Upper lobe of left lung (tissue), 6 donors: ENCODE measurements around the gene CEP85L. TPM values are rescaled to one million over a fixed set of nuclear protein-coding genes. Genes with fewer than 3 reads are reported as not detected.

Experiments used
- ATAC-seq, 2 donors: fragments of 200-7000 bp; cut with Tn5 transposase; one replicate each; pipeline ENCODE4 v1.9.1; 2022; ENCODE audit warnings: mild to moderate bottlenecking in 2 of 2, moderate library complexity in 2 of 2; ENCODE audit not compliant: low FRiP score in 2 of 2
- DNase-seq, 2 donors: peaks; one replicate each; pipeline ENCODE4 v3.0.0-alpha.2; 2019 to 2020
- H3K27ac ChIP-seq, 4 donors: fragments of 200-600 bp; sonication (generic); one replicate each; pipeline ENCODE4 v1.5.1; 2016 to 2019
- H3K27me3 ChIP-seq, 4 donors: fragments of 200-600 bp; sonication (generic); one replicate each; pipeline ENCODE4 v1.5.1; 2017 to 2019
- H3K36me3 ChIP-seq, 4 donors: fragments of 200-600 bp; sonication (generic); one replicate each; pipeline ENCODE4 v1.5.1; 2016 to 2019
- H3K4me1 ChIP-seq, 4 donors: fragments of 200-600 bp; sonication (generic); one replicate each; pipeline ENCODE4 v1.5.1; 2018 to 2019
- H3K4me3 ChIP-seq, 4 donors: fragments of 200-600 bp; sonication (generic); one replicate each; pipeline ENCODE4 v1.5.1; 2017 to 2019; ENCODE audit warnings: mild to moderate bottlenecking in 2 of 4, moderate library complexity in 1 of 4
- H3K9me3 ChIP-seq, 4 donors: fragments of 200-600 bp; sonication (generic); one replicate each; pipeline ENCODE4 v1.5.1; 2018 to 2019
- CTCF ChIP-seq, 6 experiments: fragments of 450-650 bp in 4 of 6; fragments of 200-600 bp in 2 of 6; sonication (generic) in 2 of 6; IDR thresholded peaks; one replicate each; pipeline ENCODE4 v1.5.1; 2016 to 2019; ENCODE audit warnings: antibody characterized with exemption in 6 of 6
- EP300 ChIP-seq, 4 donors: sonication (generic); formaldehyde crosslinking; IDR thresholded peaks; one replicate each; pipeline ENCODE4 v1.5.1; 2017; ENCODE audit warnings: antibody characterized with exemption in 4 of 4, control low read depth in 2 of 4
- POLR2A ChIP-seq, 4 donors: fragments of 450-650 bp; IDR thresholded peaks; one replicate each; pipeline ENCODE4 v1.5.1; 2016 to 2017; ENCODE audit warnings: antibody characterized with exemption in 4 of 4, mild to moderate bottlenecking in 2 of 4
- POLR2AphosphoS5 ChIP-seq, 2 donors: sonication (generic); formaldehyde crosslinking; IDR thresholded peaks; one replicate each; pipeline ENCODE4 v1.5.1; 2017; ENCODE audit warnings: antibody characterized with exemption in 2 of 2
- WGBS, 2 donors: methylation state at CpG; one replicate each; pipeline ENCODE4 v1.1.5; 2017 to 2018; 5-methylcytosine and 5-hydroxymethylcytosine counted together
- total RNA-seq, 6 donors: library from RNA; depleted of rRNA in 4 of 6; stranded (reverse); fragments of >200 nt in 4 of 6; gene quantifications; one replicate each; pipeline versions ENCODE4 v1.1.0 to v1.2.1, GENCODE V29; 2016 to 2021
- donor health status: DM: no; HTN: no; CAD: no; lungs with moderate emphysema.
- donor health status: DM: no; HTN: yes; CAD: no; lungs with severe emphysema.

CEP85L gene
- total RNA-seq, 6 donors from 2014 or later, result 7.5 to 22.0 (median 13.0) TPM

GRCh38 chr6:118500130-118501015 lies 151.0 kb downstream of the CEP85L start:
- no peak overlapping the region for H3K27ac ChIP-seq
- DNase-seq, result no peak
- WGBS, 2 donors, result 93 to 94% methylated on average over 10 of the region's 10 CpGs

GRCh38 chr6:118495485-118496280 lies 155.7 kb downstream of the CEP85L start:
- ATAC-seq (no peak), DNase-seq (no peak)
- TF ChIP-seq CTCF (IDR thresholded peaks at IDR 0.05) (no peak), POLR2A (IDR thresholded peaks at IDR 0.05) (no peak), EP300 (IDR thresholded peaks at IDR 0.05) (no peak), POLR2AphosphoS5 (IDR thresholded peaks at IDR 0.05) (no peak)
- Histone ChIP-seq H3K4me1 (no peaks in the 10 kb centered on the region), H3K4me3 (no peak overlapping the region), H3K27ac (no peak overlapping the region), H3K9me3 (no peaks in the 10 kb centered on the region), H3K36me3 (peaks cover 0 to 12% (median 2%) of the 10 kb centered on the region in 4 donors), H3K27me3 (no peaks in the 10 kb centered on the region)
- 95 to 97% methylated on average over 5 of the region's 5 CpGs for WGBS, 2 donors

More at GRCh38 chr6:118500130-118501015, 151.0 kb downstream of the CEP85L start:
- H3K27me3 ChIP-seq, result no peaks in the 10 kb centered on the region
- peak in 1 of 2 donors; percentile 37 for ATAC-seq
- H3K9me3 ChIP-seq, result no peaks in the 10 kb centered on the region
- no peak for TF ChIP-seq EP300 (IDR thresholded peaks at IDR 0.05)
- no peak for TF ChIP-seq POLR2AphosphoS5 (IDR thresholded peaks at IDR 0.05)
- TF ChIP-seq CTCF (IDR thresholded peaks at IDR 0.05), result no peak
- TF ChIP-seq POLR2A (IDR thresholded peaks at IDR 0.05), result no peak
- no peaks in the 10 kb centered on the region for H3K36me3 ChIP-seq
- H3K4me3 ChIP-seq, result no peak overlapping the region
- H3K4me1 ChIP-seq, result no peaks in the 10 kb centered on the region

GRCh38 chr6:118494091-118494490 lies 157.3 kb downstream of the CEP85L start:
- no peak for TF ChIP-seq POLR2A (IDR thresholded peaks at IDR 0.05)
- ATAC-seq (no peak), DNase-seq (no peak)
- peaks cover 0 to 26% (median 2%) of the 10 kb centered on the region in 4 donors for H3K36me3 ChIP-seq
- peaks cover 0 to under 1% (median 0%) of the 10 kb centered on the region in 4 donors for H3K9me3 ChIP-seq
- H3K4me3 ChIP-seq, result no peak overlapping the region
- no peak overlapping the region for H3K27ac ChIP-seq
- H3K27me3 ChIP-seq, result no peaks in the 10 kb centered on the region
- no peaks in the 10 kb centered on the region for H3K4me1 ChIP-seq
- WGBS, 2 donors, result 88 to 89% methylated on average over 3 of the region's 3 CpGs

DNA sequence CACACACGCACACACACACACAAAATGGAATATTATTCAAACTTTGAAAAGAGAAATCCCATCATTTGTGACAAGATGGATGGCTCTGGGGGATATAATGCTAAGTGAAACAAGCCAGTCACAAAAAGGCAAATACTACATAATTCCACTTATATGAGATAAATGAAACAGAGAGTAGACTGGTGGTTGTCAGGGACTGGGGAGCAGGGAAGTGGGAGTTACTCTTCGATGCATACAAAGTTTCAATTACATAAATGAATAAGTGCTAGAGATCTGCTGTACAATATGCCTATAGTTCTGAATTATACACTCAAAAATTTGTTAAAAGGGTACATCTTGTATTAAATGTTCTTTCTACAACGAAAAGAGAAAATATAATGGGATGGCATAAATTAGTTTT lies 161.4 kb downstream of the CEP85L start:
- Histone ChIP-seq H3K27ac (no peak overlapping the region), H3K27me3 (no peaks in the 10 kb centered on the region), H3K4me1 (no peaks in the 10 kb centered on the region), H3K9me3 (peaks cover 0 to 11% (median 6%) of the 10 kb centered on the region in 4 donors), H3K4me3 (no peak overlapping the region), H3K36me3 (peaks cover 0 to 45% (median 2%) of the 10 kb centered on the region in 4 donors)
- TF ChIP-seq CTCF (IDR thresholded peaks at IDR 0.05) (no peak), POLR2AphosphoS5 (IDR thresholded peaks at IDR 0.05) (no peak), EP300 (IDR thresholded peaks at IDR 0.05) (no peak), POLR2A (IDR thresholded peaks at IDR 0.05) (no peak)
- 92 to 97% methylated on average over 3 of the region's 3 CpGs for WGBS, 2 donors
- DNase-seq (no peak), ATAC-seq (no peak)

DNA sequence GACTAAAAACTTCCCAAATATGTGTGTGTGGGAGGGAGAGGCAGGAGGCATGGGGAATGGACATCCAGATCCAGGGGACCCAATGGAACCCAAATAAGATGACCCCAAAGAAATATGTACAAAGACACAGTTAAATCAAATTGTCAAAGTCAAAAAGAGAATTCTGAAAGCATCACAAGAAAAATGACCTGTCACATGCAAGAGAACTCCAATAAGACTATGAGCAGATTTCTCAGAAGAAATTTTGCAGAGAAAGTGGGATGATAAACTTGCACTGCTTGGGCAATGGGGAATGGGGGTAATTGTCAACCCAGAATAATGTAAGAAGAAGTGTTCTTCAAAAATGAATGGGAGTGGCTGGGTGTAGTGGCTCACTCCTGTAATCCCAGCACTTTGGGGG lies 162.8 kb downstream of the CEP85L start:
- no peak overlapping the region for H3K4me3 ChIP-seq
- TF ChIP-seq POLR2AphosphoS5 (IDR thresholded peaks at IDR 0.05) (no peak), POLR2A (IDR thresholded peaks at IDR 0.05) (no peak), EP300 (IDR thresholded peaks at IDR 0.05) (no peak), CTCF (IDR thresholded peaks at IDR 0.05) (no peak)
- peaks cover 0 to 45% (median 2%) of the 10 kb centered on the region in 4 donors for H3K36me3 ChIP-seq
- H3K4me1 ChIP-seq, result no peaks in the 10 kb centered on the region
- H3K27ac ChIP-seq, result no peak overlapping the region
- no peaks in the 10 kb centered on the region for H3K27me3 ChIP-seq
- DNase-seq, result no peak
- H3K9me3 ChIP-seq, result peaks cover 0 to 11% (median 6%) of the 10 kb centered on the region in 4 donors
- ATAC-seq, result no peak
